GM12865 (cell line): ENCODE results near the gene RASGRP1.
A peak's percentile ranks its signal among the peaks of the same experiment; 100 is the strongest.

Experiments used
- DNase-seq: peaks from one replicate; pipeline ENCODE4 v3.0.0; 2010; ENCODE audit warnings: low read depth
- H3K4me3 ChIP-seq: 2 replicates; pipeline ENCODE4 v1.5.1; 2011; ENCODE audit warnings: mild to moderate bottlenecking, low read depth, low read length, control low read depth
- CTCF ChIP-seq: IDR thresholded peaks from 2 replicates; pipeline ENCODE4 v1.5.1; 2011; ENCODE audit warnings: low read length, control low read depth, low read depth, inconsistent platforms; ENCODE audit not compliant: insufficient read depth; ENCODE audit errors: missing control alignments

The RASGRP1 gene

GRCh38 chr15:38476120-38476519, 88.5 kb downstream of the RASGRP1 start:
- no peak for DNase-seq
- no peak overlapping the region for H3K4me3 ChIP-seq
- no peak for TF ChIP-seq CTCF

- H3K4me3 ChIP-seq: no peak overlapping the region
- DNase-seq: no peak
- TF ChIP-seq CTCF: no peak
These were observed 89.3 kb downstream of the RASGRP1 start for GRCh38 chr15:38475361-38475760.

GRCh38 chr15:38474155-38474757, 90.4 kb downstream of the RASGRP1 start:
- TF ChIP-seq CTCF: peak; percentile 73
- no peak overlapping the region for H3K4me3 ChIP-seq
- DNase-seq: peak; percentile 78

- H3K4me3 ChIP-seq: no peak overlapping the region
- no peak for DNase-seq
- TF ChIP-seq CTCF: no peak
These were observed 92.6 kb downstream of the RASGRP1 start for GRCh38 chr15:38471974-38472373.

- DNase-seq: no peak
- no peak for TF ChIP-seq CTCF
- H3K4me3 ChIP-seq: no peak overlapping the region
These were observed 93.8 kb downstream of the RASGRP1 start for GRCh38 chr15:38470816-38471215.

- no peak for TF ChIP-seq CTCF
- DNase-seq: no peak
- no peak overlapping the region for H3K4me3 ChIP-seq
These were observed 99.9 kb downstream of the RASGRP1 start for GRCh38 chr15:38464675-38465074.

GRCh38 chr15:38463893-38464292, 100.7 kb downstream of the RASGRP1 start:
- no peak for DNase-seq
- H3K4me3 ChIP-seq: no peak overlapping the region
- no peak for TF ChIP-seq CTCF
